SK-N-SH (cell line): ENCODE data around the gene SCAMP5. TPM values are rescaled to one million over a fixed set of nuclear protein-coding genes. Genes with fewer than 3 reads are reported as not detected.

Experiments used
- CTCF ChIA-PET: fragments of 300-600, 350-600 bp; formaldehyde crosslinking; extraction: SDS; loops from one replicate; lab custom pipeline; 2021; lab: Yijun Ruan, JAX
- POLR2A ChIA-PET: fragments of 350-600 bp; sonication (Branson Sonifier 250); formaldehyde crosslinking; extraction: SDS; loops from one replicate; lab custom pipeline; 2020; ENCODE audit warnings: antibody characterized with exemption, inconsistent platforms; lab: Yijun Ruan, JAX
- DNase-seq: peaks from one replicate; pipeline ENCODE4 v3.0.0; 2012
- H2AFZ ChIP-seq: fragments of 200-600 bp; sonication (generic); 2 replicates; pipeline ENCODE4 v1.8.1; 2016; ENCODE audit warnings: antibody characterized with exemption, mild to moderate bottlenecking, low read depth
- H3F3A ChIP-seq: fragments of 200-600 bp; sonication (generic); replicated peaks from 2 replicates; pipeline ENCODE3; 2016; ENCODE audit warnings: antibody characterized with exemption, mild to moderate bottlenecking; ENCODE audit not compliant: insufficient read depth
- H3K27ac ChIP-seq, 2 experiments: fragments of 200-500 bp in 1 of 2; fragments of 200-600 bp in 1 of 2; sonication (Bioruptor generic) in 1 of 2; sonication (generic), shearing (Covaris generic) in 1 of 2; 2 replicates each; pipeline versions ENCODE4 v1.5.1 to v1.6.1; 2014 to 2016; ENCODE audit warnings: low read depth in 2 of 2, inconsistent platforms in 1 of 2, low read length in 1 of 2, mild to moderate bottlenecking in 1 of 2, mixed read lengths in 1 of 2
- H3K27me3 ChIP-seq: fragments of 200-600 bp; sonication (generic), shearing (Covaris generic); 2 replicates; pipeline ENCODE4 v1.6.1; 2016; ENCODE audit warnings: mixed run types; ENCODE audit not compliant: insufficient read depth
- H3K36me3 ChIP-seq, 2 experiments: fragments of 200-500 bp in 1 of 2; fragments of 200-600 bp in 1 of 2; sonication (Bioruptor generic) in 1 of 2; sonication (generic) in 1 of 2; replicated peaks in 1 of 2; 2 replicates each; pipeline versions ENCODE3 to v1.5.1; 2014 to 2016; ENCODE audit warnings: low read length in 1 of 2, mild to moderate bottlenecking in 1 of 2; ENCODE audit not compliant: insufficient read depth in 2 of 2, control insufficient read depth in 1 of 2
- H3K4me1 ChIP-seq, 2 experiments: fragments of 200-500 bp in 1 of 2; fragments of 200-600 bp in 1 of 2; sonication (Bioruptor generic) in 1 of 2; sonication (generic), shearing (Covaris generic) in 1 of 2; 2 replicates each; pipeline versions ENCODE4 v1.5.1 to v1.6.1; 2014 to 2016; ENCODE audit warnings: low read depth in 1 of 2, low read length in 1 of 2, mixed run types in 1 of 2; ENCODE audit not compliant: insufficient read depth in 2 of 2, control insufficient read depth in 1 of 2
- H3K4me2 ChIP-seq: fragments of 200-600 bp; sonication (generic), shearing (Covaris generic); 2 replicates; pipeline ENCODE4 v1.6.1; 2017; ENCODE audit warnings: mixed run types
- H3K4me3 ChIP-seq, 2 experiments: fragments of 200-500 bp in 1 of 2; fragments of 200-600 bp in 1 of 2; sonication (Bioruptor generic) in 1 of 2; sonication (generic), shearing (Covaris generic) in 1 of 2; 2 replicates each; pipeline versions ENCODE4 v1.5.1 to v1.8.1; 2014 to 2016; ENCODE audit warnings: low read depth in 2 of 2, inconsistent platforms in 1 of 2, low read length in 1 of 2, mild to moderate bottlenecking in 1 of 2, mixed read lengths in 1 of 2, moderate library complexity in 1 of 2
- H3K79me2 ChIP-seq: fragments of 200-600 bp; sonication (generic); 2 replicates; pipeline ENCODE4 v1.8.1; 2017; ENCODE audit warnings: mild to moderate bottlenecking; ENCODE audit not compliant: insufficient read depth
- H3K9ac ChIP-seq: fragments of 200-600 bp; sonication (generic); 2 replicates; pipeline ENCODE4 v1.6.1; 2017; ENCODE audit warnings: mixed run types
- H3K9me2 ChIP-seq: fragments of 200-600 bp; sonication (generic); 2 replicates; pipeline ENCODE4 v1.6.1; 2017; ENCODE audit warnings: mixed run types
- H3K9me3 ChIP-seq: fragments of 200-600 bp; sonication (generic); 2 replicates; pipeline ENCODE4 v1.6.1; 2017; ENCODE audit warnings: mixed run types, mild to moderate bottlenecking, moderate library complexity
- H4K20me1 ChIP-seq: fragments of 200-600 bp; sonication (generic); 2 replicates; pipeline ENCODE4 v1.6.1; 2017; ENCODE audit warnings: mild to moderate bottlenecking, mixed run types; ENCODE audit not compliant: insufficient read depth
- CTCF ChIP-seq: fragments of 200-600 bp; sonication (generic); IDR thresholded peaks from 2 replicates; pipeline ENCODE4 v1.6.1; 2017; ENCODE audit warnings: antibody characterized with exemption, mild to moderate bottlenecking, moderate library complexity
- FOSL2 ChIP-seq: IDR thresholded peaks from 2 replicates; pipeline ENCODE4 v1.4.0; 2012; ENCODE audit warnings: low read depth, mild to moderate bottlenecking, moderate library complexity, borderline replicate concordance
- FOXM1 ChIP-seq: IDR thresholded peaks from 2 replicates; pipeline ENCODE4 v1.4.0; 2012; ENCODE audit warnings: low read depth, mild to moderate bottlenecking
- JUND ChIP-seq: IDR thresholded peaks from 2 replicates; pipeline ENCODE4 v1.4.0; 2012
- NFIC ChIP-seq: IDR thresholded peaks from 2 replicates; pipeline ENCODE4 v1.4.0; 2012; ENCODE audit warnings: borderline replicate concordance
- RAD21 ChIP-seq: IDR thresholded peaks from 2 replicates; pipeline ENCODE4 v1.6.1; 2012; ENCODE audit warnings: mild to moderate bottlenecking, low read length
- RCOR1 ChIP-seq: fragments of 150-350 bp; IDR thresholded peaks from 2 replicates; pipeline ENCODE4 v1.6.1; 2017; ENCODE audit warnings: antibody characterized with exemption, low read length
- RFX5 ChIP-seq: IDR thresholded peaks from 2 replicates; pipeline ENCODE4 v1.6.1; 2012; ENCODE audit warnings: mild to moderate bottlenecking, improper control_type of control experiment, low read length
- RXRA ChIP-seq: IDR thresholded peaks from 2 replicates; pipeline ENCODE4 v1.4.0; 2012; ENCODE audit warnings: low read depth, mild to moderate bottlenecking, borderline replicate concordance
- TCF12 ChIP-seq: IDR thresholded peaks from 2 replicates; pipeline ENCODE4 v1.4.0; 2012
- USF1 ChIP-seq: IDR thresholded peaks from 2 replicates; pipeline ENCODE4 v1.4.0; 2012; ENCODE audit warnings: low read depth, borderline replicate concordance
- YY1 ChIP-seq: IDR thresholded peaks from 2 replicates; pipeline ENCODE4 v1.4.0; 2012; ENCODE audit warnings: low read depth, mild to moderate bottlenecking
- WGBS: methylation state at CpG from one replicate; pipeline ENCODE4 v1.1.6; 2017; ENCODE audit warnings: low lambda C conversion rate; 5-methylcytosine and 5-hydroxymethylcytosine counted together
- polyA plus RNA-seq, 3 experiments: library from polyadenylated mRNA; depleted of rRNA; stranded (reverse); fragments of >200 nt; gene quantifications; 2 replicates each; pipeline ENCODE4 v1.2.3, GENCODE V29; 2012

Gene SCAMP5
- polyA plus RNA-seq, 1 of the 3 experiments (the other 2 are of a cell fraction): 27.9 TPM

DNA sequence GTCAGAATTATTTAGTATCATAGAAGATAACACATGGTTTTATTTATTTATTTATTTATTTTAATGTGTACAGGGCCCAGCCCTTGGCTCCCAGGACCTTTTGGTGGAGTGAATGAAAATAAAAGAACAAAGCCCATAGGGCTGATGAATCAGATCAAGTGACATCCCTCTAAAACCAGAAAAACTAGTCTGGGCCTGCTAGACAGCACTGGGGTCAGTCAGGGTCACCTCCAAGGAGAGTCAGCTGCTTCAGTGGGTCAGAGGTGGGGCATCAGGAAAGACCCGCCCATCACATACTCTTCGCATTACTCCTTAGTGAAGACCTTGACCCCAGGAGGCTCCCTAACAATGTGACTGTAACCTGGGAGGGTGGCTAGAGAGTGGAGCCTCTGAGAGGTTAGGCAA is 40.9 kb downstream of the SCAMP5 start (continued):
- TF ChIP-seq USF1: no peak

GRCh38 chr15:75037685-75038084 is 42.3 kb downstream of the SCAMP5 start:
- Histone ChIP-seq H4K20me1 (no peaks in the 10 kb centered on the region), H3K4me3 (no peak overlapping the region), H3K4me2 (no peak overlapping the region), H3K36me3 (no peaks in the 10 kb centered on the region), H3K79me2 (no peaks in the 10 kb centered on the region), H3K4me1 (peaks cover 0 to 1% of the 10 kb centered on the region in 2 experiments; a peak in 2 of 4 replicates), H2AFZ (no peak overlapping the region), H3K27me3 (no peaks in the 10 kb centered on the region), H3K27ac (no peak overlapping the region), H3K9me3 (no peaks in the 10 kb centered on the region), H3K9ac (no peak overlapping the region), H3F3A (no peaks in the 10 kb centered on the region), H3K9me2 (no peaks in the 10 kb centered on the region)
- ChIA-PET CTCF (interaction anchor here (0.9 to 4.0 kb wide), 4 partner anchors 8 to 178 kb away, joined by 3 to 24 read pairs (median 16); partner anchors contain the start of gene C15orf39), POLR2A (no interaction called here)
- no peak for DNase-seq
- TF ChIP-seq TCF12 (no peak), RFX5 (no peak), FOSL2 (no peak), CTCF (no peak), RAD21 (no peak), RCOR1 (no peak), YY1 (no peak), RXRA (no peak), FOXM1 (no peak), NFIC (no peak), JUND (no peak)
- WGBS: 84% methylated on average over 6 of the region's 6 CpGs

DNA sequence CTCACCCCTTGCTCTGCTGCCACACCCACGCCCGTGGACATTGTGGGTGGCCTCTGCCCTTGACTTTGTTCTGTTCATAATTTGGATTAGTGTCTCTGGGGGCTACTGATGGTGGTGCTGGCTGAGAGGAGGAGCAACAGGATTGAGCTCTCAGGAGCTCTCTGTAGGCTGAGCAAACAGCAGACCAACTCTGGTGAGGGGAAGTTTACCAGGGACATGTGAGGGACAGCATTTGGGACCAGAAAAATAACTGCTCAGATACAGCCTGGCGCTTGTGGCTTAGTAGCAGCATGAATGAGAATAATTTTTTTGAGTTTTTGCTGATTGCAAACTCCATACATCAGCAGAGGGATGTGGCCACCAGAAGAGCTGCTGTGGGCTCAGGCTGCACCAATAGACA is 42.9 kb downstream of the SCAMP5 start:
- Histone ChIP-seq H3K27me3 (no peaks in the 10 kb centered on the region), H3K36me3 (no peaks in the 10 kb centered on the region), H3K27ac (no peak overlapping the region)
- POLR2A ChIA-PET: no interaction called here
- no peak for TF ChIP-seq RCOR1
- TF ChIP-seq, all 33 proteins: peak for 0
- Histone ChIP-seq H3K9me2 (no peaks in the 10 kb centered on the region), H3K9ac (no peak overlapping the region), H3K4me3 (no peak overlapping the region), H3K4me1 (peaks cover 5 to 7% of the 10 kb centered on the region in 2 experiments; a peak in 3 of 4 replicates), H3K4me2 (no peak overlapping the region), H3K9me3 (no peaks in the 10 kb centered on the region), H3F3A (no peaks in the 10 kb centered on the region), H4K20me1 (no peaks in the 10 kb centered on the region), H3K79me2 (no peaks in the 10 kb centered on the region), H2AFZ (no peak overlapping the region)
- WGBS: 80% methylated on average over 3 of the region's 3 CpGs
- CTCF ChIA-PET: interaction anchor here (3.8 kb wide), 1 partner anchor 9 kb away, joined by 19 read pairs; no protein-coding TSS in a partner anchor
- DNase-seq: no peak
